COLO668 (cell line): Measurements from ENCODE around the gene TNFRSF9.
"Not testable (repeated sequence)": the region's sequence is repeated elsewhere in the genome, so short reads cannot be mapped to it uniquely, and the experiment has no call there.

Experiments
- DNase-seq: peaks from one replicate; lab custom pipeline; 2025; ENCODE audit not compliant: unreplicated experiment; lab: John Stamatoyannopoulos, UW

The TNFRSF9 gene

GRCh38 chr1:7940745-7941436, at the start of gene TNFRSF9:
Gene TNFRSF9 (minus strand): TSS chr1:7940839. CDS start chr1:7939994, 845 bp downstream.
- DNase-seq, result peak; percentile 29

GRCh38 chr1:7989762-7990428, 49.3 kb upstream of the TNFRSF9 start:
- DNase-seq, result no peak

DNA sequence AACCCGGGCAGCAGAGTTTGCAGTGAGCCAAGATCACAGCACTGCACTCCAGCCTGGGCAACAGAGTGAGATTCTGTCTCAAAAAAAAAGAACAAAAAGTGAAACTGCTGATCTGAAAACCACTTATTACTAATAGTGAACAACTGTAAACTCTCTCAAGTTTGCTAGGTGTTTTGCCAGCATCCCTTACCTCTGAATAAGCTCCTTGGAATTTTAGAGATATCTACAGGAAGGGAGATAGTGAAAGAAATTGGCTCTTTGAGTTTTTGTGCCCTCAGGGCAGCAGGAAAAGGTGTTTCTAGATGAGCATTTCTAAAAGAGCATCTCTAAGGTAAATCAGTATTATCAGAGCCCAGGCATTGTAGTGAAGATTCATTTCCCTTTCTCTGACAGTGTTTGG, 47.9 kb upstream of the TNFRSF9 start:
- DNase-seq, result no peak

DNA sequence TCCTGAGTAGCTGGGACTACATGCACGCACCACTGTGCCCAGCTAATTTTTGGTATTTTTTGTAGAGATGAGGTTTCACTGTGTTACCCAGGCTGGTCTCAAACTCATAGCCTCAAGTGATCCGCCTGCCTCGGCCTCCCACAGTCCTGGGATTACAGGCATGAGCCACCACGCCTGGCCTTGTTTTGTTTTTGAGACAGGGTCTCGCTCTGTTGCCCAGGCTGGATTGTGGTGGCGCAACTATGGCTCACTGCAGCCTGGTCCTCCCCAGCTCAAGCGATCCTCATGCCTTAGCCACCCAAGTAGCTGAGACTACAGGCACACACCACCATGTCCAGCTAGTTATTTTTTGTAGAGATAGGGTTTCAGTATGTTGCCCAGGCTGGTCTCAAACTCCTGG, 46.9 kb upstream of the TNFRSF9 start:
- no peak for DNase-seq

DNA sequence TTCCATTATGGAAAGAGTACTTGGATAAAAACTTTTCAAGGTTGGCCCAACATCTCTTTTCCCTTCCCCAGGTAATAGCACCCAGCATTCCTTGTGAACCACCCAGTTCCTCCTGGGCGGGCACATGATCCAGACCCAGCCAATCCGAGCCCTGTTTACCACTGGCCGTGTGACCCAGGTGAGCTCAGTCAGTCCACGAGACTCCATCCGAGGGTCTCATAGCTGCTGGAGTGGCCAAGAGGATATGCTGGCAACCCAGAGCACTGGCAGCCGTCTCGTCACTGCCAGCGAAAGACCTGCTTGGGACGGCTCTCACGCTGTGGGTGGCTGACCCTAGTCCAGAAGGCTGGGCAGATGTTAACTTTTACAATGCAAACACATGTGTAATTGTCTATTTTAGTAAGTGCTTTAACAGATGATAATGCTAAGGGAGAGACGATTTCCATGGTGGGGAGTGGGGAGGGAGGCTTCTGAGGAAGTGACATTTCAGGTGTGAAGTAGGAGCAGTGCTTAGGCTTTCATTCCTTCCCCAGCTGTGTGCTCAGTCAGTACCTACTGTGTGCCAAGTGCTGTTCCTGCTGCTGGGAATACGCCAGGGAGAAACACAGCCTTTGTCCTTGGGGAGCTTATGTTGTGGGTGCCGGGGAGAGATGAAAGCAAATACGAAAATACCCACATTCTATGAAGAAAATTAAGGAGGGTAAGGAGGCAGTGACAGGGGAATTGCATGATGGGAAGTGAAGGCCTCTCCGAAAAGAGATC, 45.4 kb upstream of the TNFRSF9 start:
- no peak for DNase-seq

DNA sequence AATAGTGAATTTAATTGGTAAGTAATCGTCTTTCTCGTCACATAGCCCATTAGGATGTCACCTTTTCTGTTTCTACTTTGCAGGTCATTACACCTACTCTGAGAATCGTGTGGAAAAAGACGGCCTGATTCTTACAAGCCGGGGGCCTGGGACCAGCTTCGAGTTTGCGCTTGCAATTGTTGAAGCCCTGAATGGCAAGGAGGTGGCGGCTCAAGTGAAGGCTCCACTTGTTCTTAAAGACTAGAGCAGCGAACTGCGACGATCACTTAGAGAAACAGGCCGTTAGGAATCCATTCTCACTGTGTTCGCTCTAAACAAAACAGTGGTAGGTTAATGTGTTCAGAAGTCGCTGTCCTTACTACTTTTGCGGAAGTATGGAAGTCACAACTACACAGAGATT, 44.2 kb upstream of the TNFRSF9 start:
- DNase-seq, result no peak

DNA sequence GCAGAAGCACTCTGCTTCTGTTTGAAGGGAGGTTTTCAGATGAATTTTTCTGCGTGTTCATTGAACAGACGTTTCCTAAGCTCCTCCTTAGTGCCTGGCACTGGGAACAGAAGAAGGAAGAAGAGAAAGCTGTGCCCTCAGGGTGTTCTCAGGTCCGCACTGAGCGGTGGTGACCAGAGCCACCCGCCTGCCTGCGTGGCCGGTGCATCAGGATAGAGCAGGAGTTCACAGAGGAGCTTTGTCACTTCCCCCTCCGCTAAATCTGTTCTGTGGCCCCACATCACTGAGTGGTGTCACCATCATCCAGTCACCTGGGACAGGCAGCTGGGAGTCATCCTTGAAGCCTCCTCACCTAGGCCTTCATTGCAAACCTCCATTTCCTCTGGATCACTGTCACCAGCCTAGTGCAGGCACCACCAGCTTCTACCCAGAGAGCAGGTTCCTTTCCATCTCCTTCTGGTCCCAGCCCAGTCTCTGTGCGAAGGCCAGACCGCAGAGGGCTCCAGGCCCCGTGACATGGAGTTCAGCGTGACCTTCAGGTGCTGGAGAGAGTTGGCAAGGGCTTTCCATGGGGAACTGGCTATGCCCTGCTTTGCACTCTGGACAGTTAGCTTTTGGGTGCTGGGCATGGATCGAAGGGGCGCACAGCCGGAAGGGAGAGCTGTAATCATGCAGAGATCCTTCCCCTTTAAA, 42.6 kb upstream of the TNFRSF9 start:
- no peak for DNase-seq

DNA sequence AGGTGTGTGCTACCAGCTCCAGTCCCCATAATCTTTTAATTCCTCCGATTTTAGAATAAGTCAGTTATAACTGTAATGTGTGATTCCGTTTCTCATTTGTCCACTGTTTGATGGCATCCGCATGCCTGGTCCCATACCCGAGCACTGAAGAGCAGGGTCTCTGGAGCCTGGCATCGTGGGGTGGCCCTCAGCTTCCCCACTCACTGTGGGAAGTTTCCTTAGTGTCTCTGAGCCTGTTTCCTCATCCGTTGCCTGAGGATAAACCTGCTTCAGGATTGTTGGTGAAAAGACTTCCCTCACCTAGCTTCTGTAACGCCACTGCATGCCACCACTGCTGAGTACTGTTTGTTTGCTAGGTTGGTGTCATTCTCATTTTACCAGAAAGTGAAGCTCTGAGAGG, 40.3 kb upstream of the TNFRSF9 start:
- no peak for DNase-seq

DNA sequence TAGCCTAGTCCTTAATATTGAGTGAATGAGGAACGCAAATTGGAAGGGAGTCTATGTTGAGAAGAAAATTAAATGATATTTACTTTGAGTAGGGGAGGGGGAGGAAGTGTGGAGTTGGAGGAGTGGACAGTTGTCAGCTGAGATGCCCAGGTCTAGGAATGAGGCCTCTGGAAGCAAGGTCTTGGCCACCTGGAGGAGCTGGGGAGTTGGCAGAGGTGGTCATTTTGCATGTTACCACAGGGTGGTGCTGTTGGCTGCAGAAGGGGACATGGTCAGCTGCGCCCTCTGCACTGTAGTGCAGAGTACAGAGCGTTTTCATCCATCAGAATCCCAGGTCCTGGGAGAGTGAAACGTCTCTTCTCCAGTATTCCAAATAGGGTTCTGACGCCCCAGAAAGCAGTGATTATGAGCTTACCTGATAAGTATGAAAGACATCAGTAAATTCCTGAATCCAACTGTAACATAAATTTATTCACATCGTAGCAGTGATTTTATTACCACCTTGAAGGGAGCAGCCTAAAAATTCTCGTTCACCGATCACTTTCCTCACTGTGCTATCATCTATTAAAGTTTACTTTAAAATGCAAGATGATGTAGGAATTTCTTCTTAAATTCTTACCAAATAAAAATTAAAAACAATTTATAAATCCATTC, 34.7 kb upstream of the TNFRSF9 start:
- DNase-seq, result peak; percentile 88

DNA sequence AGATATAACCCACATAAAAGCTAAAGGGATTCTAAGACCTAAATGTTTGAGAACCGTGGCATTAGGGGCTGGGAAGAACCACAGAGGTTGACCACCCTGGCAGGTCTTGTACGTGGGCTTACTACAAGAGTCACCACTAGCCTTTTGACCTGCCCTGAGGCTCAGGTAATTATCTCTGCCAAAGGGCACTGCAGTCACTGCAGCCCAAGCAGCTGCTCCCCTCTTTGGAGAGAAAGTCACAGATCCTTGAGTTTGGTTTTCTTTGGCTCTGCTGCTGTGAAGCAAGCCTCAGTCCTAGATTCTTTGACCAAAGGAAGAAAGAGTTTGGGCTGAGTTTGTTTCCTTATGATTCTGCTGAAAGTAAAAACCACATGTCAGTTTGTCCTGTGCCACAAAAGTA, 32.4 kb upstream of the TNFRSF9 start:
- DNase-seq, result no peak

- no peak for DNase-seq
Observed at GRCh38 chr1:7972285-7972684, 31.6 kb upstream of the TNFRSF9 start.

GRCh38 chr1:7971024-7971423, 30.4 kb upstream of the TNFRSF9 start:
- DNase-seq, result no peak

GRCh38 chr1:7970246-7970645, 29.6 kb upstream of the TNFRSF9 start:
- no peak for DNase-seq

DNA sequence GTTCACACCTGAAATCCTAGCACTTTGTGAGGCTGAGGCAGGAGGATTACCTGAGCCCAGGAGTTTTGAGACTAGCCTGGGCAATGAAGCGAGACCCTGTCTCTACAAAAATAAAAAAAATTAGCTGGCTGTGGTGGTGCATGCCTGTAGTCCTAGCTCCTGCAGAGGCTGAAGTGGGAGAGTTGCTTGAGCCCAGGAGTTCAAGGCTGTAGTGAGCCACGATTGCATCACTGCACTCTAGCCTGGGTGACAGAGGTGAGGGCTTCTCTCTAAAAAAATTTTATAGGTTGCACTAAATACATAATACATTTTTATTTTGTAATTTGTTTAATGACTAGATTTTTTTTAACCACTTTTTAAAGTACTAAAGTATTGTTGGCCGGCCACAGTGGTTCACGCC, 27.0 kb upstream of the TNFRSF9 start:
- DNase-seq, result no peak

GRCh38 chr1:7967196-7967595, 26.6 kb upstream of the TNFRSF9 start:
- no peak for DNase-seq

GRCh38 chr1:7964476-7964875, 23.8 kb upstream of the TNFRSF9 start:
- no peak for DNase-seq

DNA sequence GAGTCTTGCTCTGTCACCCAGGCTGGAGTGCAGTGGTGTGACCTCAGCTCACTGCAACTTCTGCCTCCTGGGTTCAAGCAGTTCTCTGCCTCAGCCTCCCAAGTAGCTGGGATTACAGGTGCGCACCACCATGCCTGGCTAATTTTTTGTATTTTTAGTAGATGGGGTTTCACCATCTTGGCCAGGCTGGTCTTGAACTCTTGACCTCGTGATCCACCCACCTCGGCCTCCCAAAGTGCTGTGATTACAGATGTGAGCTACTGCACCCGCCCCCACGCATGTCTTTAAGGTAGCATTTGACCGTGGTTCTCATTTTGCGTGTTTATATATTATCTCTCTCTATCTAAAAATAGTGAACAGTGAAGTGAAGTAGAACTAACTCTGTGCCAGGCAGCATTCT, 23.2 kb upstream of the TNFRSF9 start:
- not testable (repeated sequence) for DNase-seq

DNA sequence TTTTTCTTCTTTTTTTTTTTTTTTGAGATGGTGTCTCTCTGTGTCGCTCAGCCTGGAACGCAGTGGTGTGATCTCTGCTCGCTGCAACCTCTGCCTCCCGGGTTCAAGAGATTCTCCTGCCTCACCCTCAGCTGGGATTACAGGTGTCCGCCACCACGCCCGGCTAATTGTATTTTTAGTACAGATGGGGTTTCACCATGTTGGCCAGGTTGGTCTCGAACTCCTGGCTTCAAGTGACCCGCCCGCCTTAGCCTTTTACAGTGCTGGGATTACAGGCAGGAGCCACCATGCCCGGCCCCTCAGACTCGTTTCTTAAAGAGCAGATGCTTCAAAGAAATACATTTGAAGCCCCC, 22.7 kb upstream of the TNFRSF9 start:
- DNase-seq, result not testable (repeated sequence)

- no peak for DNase-seq
Observed at GRCh38 chr1:7962636-7963377, 22.2 kb upstream of the TNFRSF9 start.

DNA sequence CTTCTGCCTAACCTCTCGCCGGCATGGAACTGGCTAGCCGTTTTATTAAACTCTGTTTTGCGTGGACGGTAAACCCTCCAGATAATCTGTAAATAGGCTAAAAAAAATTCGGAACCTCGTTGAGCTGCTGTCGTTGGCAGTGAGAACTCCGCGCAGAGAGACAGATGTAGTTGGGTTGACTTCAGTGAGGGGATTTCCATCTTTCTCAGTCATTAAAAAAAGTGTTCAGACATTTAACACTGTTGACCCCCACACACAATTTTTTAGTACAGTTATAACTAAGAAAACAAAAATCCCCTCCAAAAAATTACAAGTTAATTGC, 21.3 kb upstream of the TNFRSF9 start:
- DNase-seq, result no peak
